COLO829 (cell line): ENCODE results near the gene TPM2.

Experiments used
- DNase-seq: peaks from one replicate; pipeline ENCODE4 v3.0.0; 2012; ENCODE audit warnings: low spot score

TPM2 gene

GRCh38 chr9:35689542-35690293 is at the start of gene TPM2:
TSS of gene TPM2 (minus strand) at chr9:35689925. CDS start at chr9:35689817, 108 bp downstream.
- no peak for DNase-seq

GRCh38 chr9:35738924-35739323 is 49.2 kb upstream of the TPM2 start:
- DNase-seq: no peak

- no peak for DNase-seq
Measured at GRCh38 chr9:35738186-35738585, 48.5 kb upstream of the TPM2 start.

- no peak for DNase-seq
Measured at GRCh38 chr9:35737143-35737542, 47.4 kb upstream of the TPM2 start.

- peak; percentile 80 for DNase-seq
Measured at GRCh38 chr9:35736201-35736633, 46.5 kb upstream of the TPM2 start.

GRCh38 chr9:35734096-35734495 is 44.4 kb upstream of the TPM2 start:
- DNase-seq: no peak

- peak; percentile 88 for DNase-seq
Measured at GRCh38 chr9:35732800-35733541, 43.2 kb upstream of the TPM2 start.

GRCh38 chr9:35732185-35732799 is 42.6 kb upstream of the TPM2 start, which contains the start of the genes CREB3 and TLN1:
TSS of gene CREB3 (plus strand) at chr9:35732666. CDS start at chr9:35732773, 107 bp downstream.
TSS of gene TLN1 (minus strand) at chr9:35732195. CDS start at chr9:35725694, 6,501 bp downstream.
- peak; percentile 100 for DNase-seq

GRCh38 chr9:35731415-35732184 is 41.9 kb upstream of the TPM2 start:
- no peak for DNase-seq

- DNase-seq: no peak
Measured at GRCh38 chr9:35730486-35730854, 40.7 kb upstream of the TPM2 start.

- peak; percentile 84 for DNase-seq
Measured at GRCh38 chr9:35729700-35730485, 40.2 kb upstream of the TPM2 start.

- DNase-seq: no peak
Measured at GRCh38 chr9:35729101-35729500, 39.4 kb upstream of the TPM2 start.

- no peak for DNase-seq
Measured at GRCh38 chr9:35728041-35728971, 38.6 kb upstream of the TPM2 start.

- no peak for DNase-seq
Measured at GRCh38 chr9:35727676-35728040, 37.9 kb upstream of the TPM2 start.

- no peak for DNase-seq
Measured at GRCh38 chr9:35726931-35727330, 37.2 kb upstream of the TPM2 start.

- DNase-seq: no peak
Measured at GRCh38 chr9:35725362-35725761, 35.6 kb upstream of the TPM2 start.

- no peak for DNase-seq
Measured at GRCh38 chr9:35723908-35724307, 34.2 kb upstream of the TPM2 start.

- DNase-seq: no peak
Measured at GRCh38 chr9:35723426-35723825, 33.7 kb upstream of the TPM2 start.

GRCh38 chr9:35719546-35719945 is 29.8 kb upstream of the TPM2 start:
- no peak for DNase-seq
